K562 (cell line): ENCODE measurements around the gene GSTM2. TPM values are rescaled to one million over a fixed set of nuclear protein-coding genes. Genes with fewer than 3 reads are reported as not detected.

Source experiments
- CBX5 ChIP-seq: IDR thresholded peaks from 2 replicates; pipeline ENCODE4 v1.6.1; 2014; ENCODE audit warnings: low read depth, borderline replicate concordance
- DDX20 ChIP-seq: fragments of 450-650 bp; IDR thresholded peaks from 2 replicates; pipeline ENCODE4 v1.6.1; 2016; ENCODE audit warnings: missing genetic modification characterization, low read depth, mild to moderate bottlenecking, missing compliant biosample characterization, moderate library complexity
- NCOA1 ChIP-seq: fragments of 450-650 bp; IDR thresholded peaks from 2 replicates; pipeline ENCODE4 v1.6.1; 2016; ENCODE audit warnings: low read depth
- NFRKB ChIP-seq: fragments of 450-650 bp; IDR thresholded peaks from 2 replicates; pipeline ENCODE4 v1.6.1; 2016; ENCODE audit warnings: low read depth
- NR2C1 ChIP-seq, 2 experiments: fragments of 450-650 bp; IDR thresholded peaks; 2 replicates each; pipeline ENCODE4 v1.6.1; 2017; ENCODE audit warnings: mild to moderate bottlenecking in 2 of 2, antibody characterized with exemption in 1 of 2, inconsistent platforms in 1 of 2, missing compliant biosample characterization in 1 of 2, missing genetic modification characterization in 1 of 2
- NRF1 ChIP-seq, 2 experiments: fragments of 450-650 bp; IDR thresholded peaks in 1 of 2; conservative IDR thresholded peaks in 1 of 2; 2 replicates each; pipeline ENCODE4 v1.6.1; 2014; ENCODE audit warnings: mild to moderate bottlenecking in 2 of 2
- POLR2G ChIP-seq: fragments of 200-400 bp; formaldehyde crosslinking; IDR thresholded peaks from 2 replicates; pipeline ENCODE4 v1.6.1; 2017; ENCODE audit warnings: low read depth, mild to moderate bottlenecking, antibody characterized with exemption, low read length, moderate library complexity
- RFX7 ChIP-seq: fragments of 250-450 bp; sonication (Bioruptor Pico); IDR thresholded peaks from 2 replicates; pipeline ENCODE4 v1.5.1; 2021; ENCODE audit warnings: mild to moderate bottlenecking
- SP1 ChIP-seq: sonication (generic); formaldehyde crosslinking; IDR thresholded peaks from 2 replicates; pipeline ENCODE4 v1.8.1; 2022; ENCODE audit warnings: mild to moderate bottlenecking, missing genetic modification reagents
- ZNF175 ChIP-seq: fragments of 200-800 bp; sonication (Bioruptor generic); IDR thresholded peaks from 2 replicates; pipeline ENCODE4 v1.6.1; 2016; ENCODE audit warnings: low read depth, mild to moderate bottlenecking, missing genetic modification characterization, missing compliant biosample characterization
- ZNF41 ChIP-seq: fragments of 250-450 bp; sonication (Bioruptor Pico); conservative IDR thresholded peaks from 2 replicates; pipeline ENCODE4 v1.4.0; 2020; ENCODE audit warnings: mild to moderate bottlenecking
- polyA plus RNA-seq, 8 experiments: library from polyadenylated mRNA; depleted of rRNA in 4 of 8; stranded (reverse) in 5 of 8; unstranded in 3 of 8; fragments of >200 nt; fragmentation: Nextera tagmentation in 2 of 8; fragmentation: Illumina TruSeq in 1 of 8; extraction: Ambion mirVana in 2 of 8; extraction: Trizol in 1 of 8; gene quantifications; 2 replicates each; pipeline versions ENCODE4 v1.2.1 to v1.2.3, GENCODE V29; 2011 to 2014; ENCODE audit warnings: inconsistent platforms in 1 of 8, missing spikeins in 1 of 8
- total RNA-seq, 7 experiments: library from RNA; depleted of rRNA in 6 of 7; stranded (reverse); fragments of >200 nt in 6 of 7; fragmentation: Illumina TruSeq in 2 of 7; extraction: Trizol in 2 of 7; gene quantifications; 2 replicates each; pipeline versions ENCODE4 v1.2.1 to v1.2.3, GENCODE V29; 2011 to 2021; ENCODE audit warnings: low replicate concordance in 1 of 7
- TF ChIP-seq, protein P1 (sequence below): fragments of 250-450 bp; sonication (Bioruptor Pico); IDR thresholded peaks from 2 replicates; pipeline ENCODE4 v1.5.0; 2021; ENCODE audit warnings: mild to moderate bottlenecking, borderline replicate concordance
- TF ChIP-seq, protein P2 (sequence below): sonication (generic); formaldehyde crosslinking; IDR thresholded peaks from 2 replicates; pipeline ENCODE4 v1.9.0; 2022; ENCODE audit warnings: mild to moderate bottlenecking, missing genetic modification reagents

Gene GSTM2
- total and polyA plus RNA-seq, 9 of the 15 experiments (the other 6 are each of a cell fraction or from before 2014, with no cell fraction given), result 1.6 to 15.1 (median 6.8) TPM

DNA sequence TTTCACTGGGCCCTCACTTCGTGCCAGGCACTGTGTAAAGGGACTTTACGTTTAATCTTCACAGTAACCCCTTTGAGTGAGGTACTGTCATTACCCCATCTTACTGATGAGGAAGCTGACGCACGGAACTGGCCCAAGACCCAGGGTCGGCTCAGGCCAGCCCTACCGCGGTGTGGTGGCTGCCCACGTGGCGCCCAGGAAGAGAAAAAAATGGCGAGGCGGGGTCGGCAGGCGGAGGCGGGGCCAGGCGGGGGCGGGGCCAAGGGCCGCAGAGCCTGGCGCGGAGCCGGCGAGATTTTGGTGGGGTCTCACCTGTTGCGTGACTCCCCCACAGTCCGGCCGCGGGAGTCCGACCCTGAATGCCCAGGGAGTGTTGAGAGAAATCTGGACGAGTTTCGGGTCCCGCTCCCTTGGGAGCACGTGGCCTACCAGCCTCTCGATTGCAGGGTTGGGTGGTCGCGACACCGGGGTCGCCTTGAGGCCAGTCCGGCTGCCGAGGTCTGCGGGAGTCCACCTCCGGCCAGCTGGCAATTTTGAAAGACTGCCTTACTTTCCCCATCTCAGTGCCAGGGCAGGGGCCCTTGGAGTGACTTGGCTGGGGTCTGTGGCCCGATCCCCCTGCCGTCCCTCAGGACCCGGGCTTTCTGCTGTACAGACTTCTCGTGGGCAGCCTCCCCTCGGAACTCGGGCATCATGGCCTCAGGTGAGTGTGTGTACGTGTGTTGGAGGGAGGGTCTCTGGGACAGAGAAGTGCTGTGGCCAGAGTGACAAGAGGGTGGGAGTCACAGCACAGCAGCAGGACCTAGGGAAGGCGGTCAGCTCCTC is 48.1 kb upstream of the GSTM2 start, which contains the start of the genes AMPD2 and GNAT2 (continued):
- TF ChIP-seq, protein P1, sequence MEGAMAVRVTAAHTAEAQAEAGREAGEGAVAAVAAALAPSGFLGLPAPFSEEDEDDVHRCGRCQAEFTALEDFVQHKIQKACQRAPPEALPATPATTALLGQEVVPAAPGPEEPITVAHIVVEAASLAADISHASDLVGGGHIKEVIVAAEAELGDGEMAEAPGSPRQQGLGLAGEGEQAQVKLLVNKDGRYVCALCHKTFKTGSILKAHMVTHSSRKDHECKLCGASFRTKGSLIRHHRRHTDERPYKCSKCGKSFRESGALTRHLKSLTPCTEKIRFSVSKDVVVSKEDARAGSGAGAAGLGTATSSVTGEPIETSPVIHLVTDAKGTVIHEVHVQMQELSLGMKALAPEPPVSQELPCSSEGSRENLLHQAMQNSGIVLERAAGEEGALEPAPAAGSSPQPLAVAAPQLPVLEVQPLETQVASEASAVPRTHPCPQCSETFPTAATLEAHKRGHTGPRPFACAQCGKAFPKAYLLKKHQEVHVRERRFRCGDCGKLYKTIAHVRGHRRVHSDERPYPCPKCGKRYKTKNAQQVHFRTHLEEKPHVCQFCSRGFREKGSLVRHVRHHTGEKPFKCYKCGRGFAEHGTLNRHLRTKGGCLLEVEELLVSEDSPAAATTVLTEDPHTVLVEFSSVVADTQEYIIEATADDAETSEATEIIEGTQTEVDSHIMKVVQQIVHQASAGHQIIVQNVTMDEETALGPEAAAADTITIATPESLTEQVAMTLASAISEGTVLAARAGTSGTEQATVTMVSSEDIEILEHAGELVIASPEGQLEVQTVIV, result 0 out of 2 replicates have a peak, but pooled peaks have one; percentile 9
- TF ChIP-seq NR2C1 (IDR thresholded peaks at IDR 0.05) (no peak), NR2C1 (tag; IDR thresholded peaks at IDR 0.05) (peak; percentile 57), CBX5 (0 out of 2 replicates have a peak, but pooled peaks have one; percentile 12), NCOA1 (peak; percentile 39; the same call in 1 of the 2 replicates), DDX20 (tag) (no peak), POLR2G (peak; percentile 86), SP1 (CRISPR knock-in tag) (peak; percentile 63), ZNF41 (no peak), NRF1 (conservative IDR thresholded peaks at IDR 0.05 in 1 of 2, IDR thresholded peaks at IDR 0.05 in 1 of 2) (peak; percentile 54 to 57; a peak in 3 of 4 replicates), ZNF175 (no peak), NFRKB (peak; percentile 70; the same call in 1 of the 2 replicates), RFX7 (no peak)
- TF ChIP-seq, protein P2, sequence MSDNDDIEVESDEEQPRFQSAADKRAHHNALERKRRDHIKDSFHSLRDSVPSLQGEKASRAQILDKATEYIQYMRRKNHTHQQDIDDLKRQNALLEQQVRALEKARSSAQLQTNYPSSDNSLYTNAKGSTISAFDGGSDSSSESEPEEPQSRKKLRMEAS (CRISPR knock-in tag), result peak; percentile 98
